ENCODE data around the gene PCIF1.

Gene PCIF1

GRCh38 chr20:45904583-45905504 lies 29.6 kb upstream of the PCIF1 start:
- in situ Hi-C loops (cut with HindIII; ENCODE audit: low sequenced_read_pairs): no loop called here

DNA sequence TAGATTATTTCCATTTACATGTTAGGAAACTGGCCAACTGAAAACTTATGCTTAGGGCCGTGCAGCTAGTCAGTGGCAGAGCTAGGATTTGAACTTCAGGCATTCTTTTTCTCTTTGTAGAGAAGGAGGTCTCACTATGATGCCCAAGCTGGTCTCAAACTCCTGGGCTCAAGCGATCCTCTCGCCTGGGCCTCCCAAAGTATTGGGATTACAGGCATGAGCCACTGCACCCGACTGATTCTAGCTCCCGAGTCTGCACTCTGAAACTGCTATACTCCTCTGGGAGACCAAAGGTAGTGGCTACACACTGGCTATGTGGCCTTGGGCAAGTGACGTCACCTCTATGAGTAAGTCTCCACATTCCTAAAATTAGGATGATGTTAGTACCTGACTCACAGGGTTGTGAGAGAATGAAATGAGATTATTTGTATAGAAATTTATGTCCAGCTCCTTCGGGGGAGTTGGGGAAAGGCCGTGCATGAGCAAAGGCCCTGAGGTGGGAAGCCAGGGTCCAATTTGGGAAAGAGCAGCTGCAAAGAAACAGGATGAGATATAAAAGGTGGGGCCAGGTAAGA lies 28.9 kb upstream of the PCIF1 start:
- in situ Hi-C loops (cut with HindIII; ENCODE audit: low sequenced_read_pairs): no loop called here

DNA sequence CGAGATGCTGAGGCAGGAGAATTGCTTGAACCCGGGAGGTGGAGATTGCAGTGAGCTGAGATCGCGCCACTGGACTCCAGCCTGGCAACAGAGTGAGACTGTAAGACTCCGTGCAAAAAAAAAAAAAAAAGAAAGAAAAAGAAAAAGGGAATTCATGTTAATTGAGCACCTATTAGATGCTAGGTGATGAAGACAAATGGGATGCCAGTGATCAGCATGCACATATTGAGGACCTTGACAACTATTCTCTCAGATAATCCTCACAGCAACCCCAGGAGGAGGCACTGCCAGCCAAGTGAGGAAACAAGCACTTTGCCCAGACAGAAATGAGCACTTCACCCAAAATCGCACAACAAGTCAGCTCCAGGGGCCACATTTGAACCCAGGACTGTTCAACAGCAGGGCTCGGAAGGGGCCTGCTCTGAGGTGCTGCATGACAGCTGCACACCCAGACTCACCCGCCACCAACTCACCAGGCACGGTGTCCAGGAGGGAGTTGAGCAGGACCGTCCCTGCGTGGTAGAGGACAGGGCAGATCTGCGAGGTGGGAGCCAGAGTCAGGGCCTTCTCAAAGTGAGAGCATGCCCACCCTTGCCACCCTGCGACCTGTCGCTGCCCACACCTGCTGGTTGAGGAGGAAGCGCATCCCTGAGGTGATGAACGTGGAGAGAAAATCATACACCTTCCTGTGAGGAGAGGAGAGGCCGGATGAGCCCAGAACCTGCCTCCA lies 27.1 kb upstream of the PCIF1 start:
- in situ Hi-C loops (cut with HindIII; ENCODE audit: low sequenced_read_pairs): no loop called here

DNA sequence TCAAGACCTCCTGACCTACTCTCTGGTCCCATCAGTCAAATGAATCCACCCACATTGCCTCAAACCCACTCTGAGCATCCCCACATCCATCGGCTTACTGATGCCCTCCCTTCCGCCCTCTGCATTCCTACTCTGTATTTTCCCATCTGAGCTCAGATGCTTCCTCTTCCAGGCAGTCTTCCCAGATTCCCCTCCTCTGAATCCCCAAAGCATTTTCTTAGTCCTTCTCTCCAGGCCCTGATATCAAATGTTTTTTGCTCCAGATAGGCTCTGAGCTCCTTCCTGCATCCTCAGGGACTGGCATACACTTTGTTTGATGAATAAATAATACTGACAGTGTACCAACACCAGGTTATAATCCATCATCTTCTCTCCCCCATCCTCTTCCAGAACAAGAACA lies 26.4 kb upstream of the PCIF1 start:
- in situ Hi-C loops (cut with HindIII; ENCODE audit: low sequenced_read_pairs): no loop called here

DNA sequence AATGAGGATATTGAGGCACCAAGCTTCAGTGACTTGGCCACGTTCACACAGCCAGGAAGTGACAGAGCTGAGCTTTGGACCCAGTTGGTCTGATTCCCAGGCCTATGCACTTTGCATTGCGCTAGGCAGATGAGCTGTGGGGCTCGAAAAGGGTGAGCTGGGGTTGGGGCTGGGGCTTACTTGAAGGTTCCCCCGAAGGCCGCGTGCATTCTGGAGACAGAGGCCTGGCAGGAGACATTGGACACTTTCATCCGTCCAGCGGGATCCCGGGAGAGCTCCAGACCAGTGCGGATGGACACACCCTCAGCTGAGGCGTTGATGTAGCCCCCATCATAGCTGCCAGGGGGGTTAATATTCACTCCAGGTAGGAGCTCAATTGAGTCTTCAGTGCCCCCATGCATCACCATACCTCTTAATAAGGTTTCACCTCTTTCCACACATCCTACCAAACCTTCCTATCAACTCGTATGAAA lies 25.1 kb upstream of the PCIF1 start:
- in situ Hi-C loops (cut with HindIII; ENCODE audit: low sequenced_read_pairs): no loop called here

DNA sequence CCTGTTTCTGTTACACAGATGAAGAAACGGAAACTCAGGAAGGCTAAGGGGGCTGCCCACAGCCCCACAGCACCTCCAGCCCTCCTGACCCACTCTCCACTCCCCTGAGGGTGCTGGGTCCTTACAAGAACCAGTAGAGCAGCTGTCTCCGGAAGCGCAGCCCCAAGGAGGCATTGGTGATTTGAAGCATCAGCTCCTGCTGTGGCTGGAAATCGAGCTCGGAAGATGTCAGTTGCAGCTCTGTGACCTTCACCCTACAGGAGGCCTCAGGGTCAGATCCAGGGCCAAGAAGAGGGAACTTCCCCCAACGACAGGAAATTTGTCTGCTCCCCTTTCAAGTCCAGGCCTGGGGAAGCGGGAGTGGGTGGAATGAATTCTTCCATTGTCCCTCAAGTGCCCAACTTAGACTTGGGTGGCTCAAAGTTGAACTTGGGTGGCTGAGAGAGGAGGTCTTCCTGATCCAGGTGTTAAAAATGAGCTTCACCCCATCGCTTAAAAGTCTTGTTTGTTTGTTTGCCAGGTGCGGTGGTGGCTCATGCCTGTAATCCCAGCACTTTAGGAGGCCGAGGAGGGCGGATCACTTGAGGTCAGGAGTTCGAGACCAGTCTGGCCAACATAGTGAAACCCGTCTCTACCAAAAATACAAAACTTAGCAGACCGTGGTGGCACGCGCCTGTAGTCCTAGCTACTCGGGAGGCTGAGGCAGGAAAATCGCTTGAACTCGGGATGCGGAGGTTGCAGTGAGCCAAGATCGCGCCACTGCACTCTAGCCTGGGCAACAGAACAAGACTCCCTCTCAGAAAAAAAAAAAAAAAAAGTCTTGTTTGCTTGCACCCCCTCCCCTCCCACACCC lies 24.4 kb upstream of the PCIF1 start:
- in situ Hi-C loops (cut with HindIII; ENCODE audit: low sequenced_read_pairs): no loop called here

GRCh38 chr20:45910670-45911485 lies 23.6 kb upstream of the PCIF1 start:
- in situ Hi-C loops (cut with HindIII; ENCODE audit: low sequenced_read_pairs): no loop called here

GRCh38 chr20:45911486-45912343 lies 22.8 kb upstream of the PCIF1 start, which contains the start of gene PLTP:
PLTP (minus strand) TSS chr20:45912155; CDS start chr20:45911452, 703 bp downstream.
- in situ Hi-C loops (cut with HindIII; ENCODE audit: low sequenced_read_pairs): no loop called here

GRCh38 chr20:45912344-45912682 lies 22.2 kb upstream of the PCIF1 start:
- in situ Hi-C loops (cut with HindIII; ENCODE audit: low sequenced_read_pairs): no loop called here

GRCh38 chr20:45913116-45913515 lies 21.4 kb upstream of the PCIF1 start:
- in situ Hi-C loops (cut with HindIII; ENCODE audit: low sequenced_read_pairs): no loop called here

- in situ Hi-C loops (cut with HindIII; ENCODE audit: low sequenced_read_pairs): no loop called here
Observed at GRCh38 chr20:45917790-45918141, 16.7 kb upstream of the PCIF1 start.

GRCh38 chr20:45918182-45918737 lies 16.2 kb upstream of the PCIF1 start:
- in situ Hi-C loops (cut with HindIII; ENCODE audit: low sequenced_read_pairs): no loop called here

DNA sequence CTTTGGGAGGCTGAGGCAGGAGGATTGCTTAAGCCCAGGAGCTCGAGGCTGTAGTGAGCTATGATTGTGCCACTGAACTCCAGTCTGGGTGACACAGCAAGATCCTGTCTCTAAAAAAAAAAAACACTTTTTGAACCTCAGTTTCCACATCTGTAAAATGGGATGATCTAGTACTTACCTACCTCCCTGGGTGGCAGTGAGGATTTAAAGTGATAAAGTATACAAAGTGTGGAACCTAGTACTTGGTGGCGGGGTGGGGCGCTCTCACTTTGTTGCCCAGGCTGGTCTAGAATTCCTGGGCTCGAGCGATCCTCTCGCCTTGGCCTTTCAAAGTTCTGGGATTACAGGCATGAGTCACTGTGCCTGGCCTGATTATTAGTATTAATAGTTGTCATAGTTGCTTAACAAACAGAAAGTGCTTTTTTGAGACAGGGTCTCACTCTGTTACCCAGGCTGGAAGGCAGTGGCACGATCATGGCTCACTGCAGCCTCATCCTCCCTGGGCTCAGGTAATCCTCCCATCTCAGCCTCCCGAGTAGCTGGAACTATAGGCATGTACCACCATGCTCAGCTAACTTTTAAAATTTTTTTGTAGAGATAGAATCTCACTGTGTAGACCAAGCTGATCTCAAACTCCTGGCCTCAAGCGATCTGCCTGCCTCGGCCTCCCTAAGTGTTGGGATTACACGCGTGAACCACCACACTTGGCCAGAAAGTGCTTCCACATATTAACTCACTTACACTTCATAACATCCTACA lies 15.5 kb upstream of the PCIF1 start:
- in situ Hi-C loops (cut with HindIII; ENCODE audit: low sequenced_read_pairs): no loop called here

DNA sequence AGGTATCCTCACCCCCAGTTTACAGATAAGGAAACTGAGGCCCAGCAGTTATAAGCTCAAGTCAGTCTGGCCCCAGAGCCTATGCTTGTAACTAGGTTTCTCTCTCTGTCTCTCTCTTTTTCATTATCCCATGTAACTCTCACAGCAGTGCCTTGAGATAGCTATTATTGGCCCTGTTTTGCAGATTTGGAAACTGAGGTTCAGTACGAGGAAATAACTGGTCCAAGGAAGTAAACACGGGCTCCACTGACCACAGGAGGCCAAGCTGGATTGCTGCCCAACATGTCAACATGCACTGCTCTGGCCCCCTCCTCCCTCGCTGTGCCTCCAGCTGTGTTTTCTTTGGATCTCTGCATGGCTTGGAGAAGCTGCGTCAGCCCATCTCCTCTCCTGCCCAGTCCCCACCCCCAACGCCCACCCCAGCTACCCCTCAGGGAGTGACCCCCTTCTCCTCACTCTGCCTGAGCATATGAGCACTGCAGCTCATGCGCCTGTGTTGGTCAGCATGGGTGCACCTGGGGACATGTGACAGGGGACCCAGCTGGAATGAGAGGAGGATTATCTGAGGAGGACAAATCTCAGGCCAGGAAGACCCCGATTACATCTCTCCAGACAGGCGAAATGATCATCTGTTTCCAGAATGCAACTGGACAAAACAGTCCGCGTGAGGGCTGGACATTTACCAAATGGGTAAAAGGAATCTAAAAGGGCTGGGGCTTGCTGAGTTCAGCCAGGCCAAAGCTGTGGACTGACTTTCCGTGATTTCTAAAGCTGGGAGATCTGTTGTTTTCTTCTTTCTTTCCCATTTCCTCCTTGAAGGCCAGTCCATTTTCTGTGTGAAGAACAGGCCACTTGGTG lies 14.7 kb upstream of the PCIF1 start:
- in situ Hi-C loops (cut with HindIII; ENCODE audit: low sequenced_read_pairs): no loop called here

DNA sequence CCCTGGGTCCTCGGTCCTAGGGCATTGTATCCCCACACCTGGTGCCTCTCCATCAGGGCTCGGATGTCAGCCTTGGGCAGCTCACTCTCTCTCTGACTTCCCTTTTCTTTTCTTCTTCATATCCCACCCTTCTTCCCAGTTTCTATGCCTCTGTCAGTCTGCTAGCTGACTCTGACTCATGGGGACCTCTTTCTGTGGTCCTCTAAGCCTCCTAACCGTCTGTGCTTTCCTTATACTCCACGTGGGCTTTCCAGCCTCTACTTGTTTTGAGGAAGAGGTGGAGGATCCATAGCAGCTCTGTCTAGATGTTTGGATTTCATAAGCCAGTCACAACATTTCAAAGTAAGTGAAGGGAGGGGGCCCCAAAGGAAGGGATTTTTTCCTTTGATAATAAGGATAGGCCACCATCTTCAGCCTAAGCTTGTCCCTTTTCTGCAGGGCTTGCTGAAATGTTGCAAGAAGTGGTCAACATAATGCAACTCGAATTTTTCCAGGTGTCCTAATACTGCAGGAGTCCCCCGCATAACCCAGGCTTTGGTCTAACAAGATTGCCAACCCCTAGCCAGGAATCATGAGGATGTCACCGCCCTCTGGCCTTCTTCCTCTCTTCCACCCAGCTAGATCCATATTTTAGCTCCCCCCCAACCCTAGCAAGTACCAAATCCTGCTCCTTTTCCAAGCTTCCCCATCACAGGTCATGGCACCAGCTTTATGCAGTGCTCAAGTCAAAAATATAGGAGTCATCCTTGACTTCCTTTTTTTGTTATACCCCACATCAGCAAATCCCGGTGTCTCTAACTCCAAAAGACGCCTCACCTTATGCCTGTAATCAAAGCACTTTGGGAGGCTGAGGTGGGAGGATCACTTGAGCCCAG lies 13.8 kb upstream of the PCIF1 start:
- in situ Hi-C loops (cut with HindIII; ENCODE audit: low sequenced_read_pairs): no loop called here
